Right atrium auricular region (tissue), 2 donors: ENCODE results near the gene CAMTA1. TPM values are rescaled to one million over a fixed set of nuclear protein-coding genes. Genes with fewer than 3 reads are reported as not detected.
A peak's percentile ranks its signal among the peaks of the same experiment; 100 is the strongest.
"Not testable (repeated sequence)": the region's sequence is repeated elsewhere in the genome, so short reads cannot be mapped to it uniquely, and the experiment has no call there.

Source experiments
- DNase-seq: peaks from one replicate; pipeline ENCODE4 v3.0.0-alpha.2; 2019; ENCODE audit warnings: low spot score
- H3K27ac ChIP-seq, 2 donors: fragments of 200-600 bp; sonication (generic); 1 replicate in 1 of 2; 2 replicates in 1 of 2; pipeline ENCODE4 v1.5.1; 2016 to 2019
- H3K27me3 ChIP-seq, 2 donors: fragments of 200-600 bp; sonication (generic); one replicate each; pipeline versions ENCODE4 v1.5.1 to v1.6.0; 2017 to 2019
- H3K36me3 ChIP-seq: fragments of 200-600 bp; sonication (generic); one replicate; pipeline ENCODE4 v1.5.1; 2016
- H3K4me1 ChIP-seq, 2 donors: fragments of 200-600 bp; sonication (generic); one replicate each; pipeline versions ENCODE4 v1.5.1 to v1.6.0; 2017 to 2019
- H3K4me3 ChIP-seq, 2 donors: fragments of 200-600 bp; sonication (generic); 1 replicate in 1 of 2; 2 replicates in 1 of 2; pipeline ENCODE4 v1.5.1; 2017 to 2019; ENCODE audit warnings: mild to moderate bottlenecking in 1 of 2, moderate library complexity in 1 of 2
- H3K9me3 ChIP-seq, 2 donors: fragments of 200-600 bp; sonication (generic); one replicate each; pipeline ENCODE4 v1.5.1; 2019
- CTCF ChIP-seq, 2 donors: fragments of 200-600 bp; sonication (generic); IDR thresholded peaks; one replicate each; pipeline ENCODE4 v1.5.1; 2019; ENCODE audit warnings: antibody characterized with exemption in 2 of 2
- total RNA-seq, 2 donors: library from RNA; depleted of rRNA; stranded (reverse); fragments of >200 nt; gene quantifications; one replicate each; pipeline ENCODE4 v1.1.0, GENCODE V29; 2016

Gene CAMTA1
- total RNA-seq, 2 donors from 2014 or later: 132 to 190 TPM

GRCh38 chr1:6803357-6803756 is 18.1 kb downstream of the CAMTA1 start:
- no peak for DNase-seq
- Histone ChIP-seq H3K27ac (peak overlapping the region; percentile 66 to 82), H3K36me3 (no peaks in the 10 kb centered on the region), H3K9me3 (no peaks in the 10 kb centered on the region), H3K4me3 (no peak overlapping the region), H3K27me3 (no peaks in the 10 kb centered on the region), H3K4me1 (peaks cover 0 to 59% of the 10 kb centered on the region in 2 donors)
- no peak for TF ChIP-seq CTCF (IDR thresholded peaks at IDR 0.05)

- peaks cover 0 to 55% of the 10 kb centered on the region in 2 donors for H3K4me1 ChIP-seq
- no peak for TF ChIP-seq CTCF (IDR thresholded peaks at IDR 0.05)
These were observed 19.8 kb downstream of the CAMTA1 start for GRCh38 chr1:6805004-6805416.

GRCh38 chr1:6807782-6808181 is 22.5 kb downstream of the CAMTA1 start:
- no peak overlapping the region for H3K4me3 ChIP-seq
- no peaks in the 10 kb centered on the region for H3K36me3 ChIP-seq
- TF ChIP-seq CTCF (IDR thresholded peaks at IDR 0.05): no peak
- H3K27me3 ChIP-seq: no peaks in the 10 kb centered on the region
- no peak overlapping the region for H3K27ac ChIP-seq
- DNase-seq: no peak
- H3K9me3 ChIP-seq: no peaks in the 10 kb centered on the region
- H3K4me1 ChIP-seq: peaks cover 0 to 34% of the 10 kb centered on the region in 2 donors

More at GRCh38 chr1:6805004-6805416, 19.8 kb downstream of the CAMTA1 start:
- H3K27ac ChIP-seq: no peak overlapping the region
- no peak overlapping the region for H3K4me3 ChIP-seq
- DNase-seq: no peak
- H3K9me3 ChIP-seq: no peaks in the 10 kb centered on the region
- H3K27me3 ChIP-seq: no peaks in the 10 kb centered on the region
- no peaks in the 10 kb centered on the region for H3K36me3 ChIP-seq

- H3K36me3 ChIP-seq: no peaks in the 10 kb centered on the region
- no peak for DNase-seq
- TF ChIP-seq CTCF (IDR thresholded peaks at IDR 0.05): no peak
- no peaks in the 10 kb centered on the region for H3K27me3 ChIP-seq
- no peaks in the 10 kb centered on the region for H3K9me3 ChIP-seq
- no peak overlapping the region for H3K27ac ChIP-seq
- H3K4me3 ChIP-seq: no peak overlapping the region
- H3K4me1 ChIP-seq: peaks cover 0 to 31% of the 10 kb centered on the region in 2 donors
These were observed 24.2 kb downstream of the CAMTA1 start for GRCh38 chr1:6809461-6809860.

GRCh38 chr1:6810146-6810734 is 25.0 kb downstream of the CAMTA1 start:
- DNase-seq, H3K36me3 ChIP-seq, H3K9me3 ChIP-seq, H3K4me3 ChIP-seq, H3K27me3 ChIP-seq, H3K27ac ChIP-seq: not testable (repeated sequence)
- peaks cover 0 to 31% of the 10 kb centered on the region in 2 donors for H3K4me1 ChIP-seq

GRCh38 chr1:6811583-6811982 is 26.3 kb downstream of the CAMTA1 start:
- Histone ChIP-seq H3K27me3 (no peaks in the 10 kb centered on the region), H3K9me3 (no peaks in the 10 kb centered on the region), H3K4me1 (peaks cover 0 to 26% of the 10 kb centered on the region in 2 donors), H3K36me3 (no peaks in the 10 kb centered on the region), H3K4me3 (no peak overlapping the region), H3K27ac (peak overlapping the region; percentile 33 to 61)
- no peak for TF ChIP-seq CTCF (IDR thresholded peaks at IDR 0.05)
- DNase-seq: no peak
